GM11168 (cell line): Measurements from ENCODE around the gene RNASE7.

Experiments
- in situ Hi-C: fragments of 300-500 bp; cut with MboI; formaldehyde crosslinking; loops from one replicate; pipeline ENCODE4 v1.12.0; 2022; ENCODE audit warnings: low sequenced_read_pairs; ENCODE audit not compliant: unreplicated experiment

Gene RNASE7

GRCh38 chr14:21059842-21060613 is 17.9 kb downstream of the RNASE7 start:
- in situ Hi-C loops: no loop called here

- in situ Hi-C loops: no loop called here
These were observed 18.6 kb downstream of the RNASE7 start for GRCh38 chr14:21060614-21061346.

- in situ Hi-C loops: no loop called here
These were observed 19.1 kb downstream of the RNASE7 start for GRCh38 chr14:21061347-21061668.

GRCh38 chr14:21063479-21063878 is 21.3 kb downstream of the RNASE7 start:
- in situ Hi-C loops: no loop called here

- in situ Hi-C loops: no loop called here
These were observed 24.8 kb downstream of the RNASE7 start for GRCh38 chr14:21066882-21067502.

- in situ Hi-C loops: no loop called here
These were observed 26.6 kb downstream of the RNASE7 start for GRCh38 chr14:21068521-21069387.

- in situ Hi-C loops: no loop called here
These were observed 27.4 kb downstream of the RNASE7 start for GRCh38 chr14:21069388-21070082.

- in situ Hi-C loops: no loop called here
These were observed 28.0 kb downstream of the RNASE7 start, which contains the start of gene ARHGEF40 for GRCh38 chr14:21070083-21070609. ARHGEF40 (plus strand) TSS chr14:21070304; CDS start chr14:21070397, 93 bp downstream.

- in situ Hi-C loops: no loop called here
These were observed 28.6 kb downstream of the RNASE7 start for GRCh38 chr14:21070610-21071224.

- in situ Hi-C loops: no loop called here
These were observed 29.3 kb downstream of the RNASE7 start for GRCh38 chr14:21071225-21072030.

- in situ Hi-C loops: no loop called here
These were observed 29.9 kb downstream of the RNASE7 start for GRCh38 chr14:21072031-21072473.

- in situ Hi-C loops: no loop called here
These were observed 30.7 kb downstream of the RNASE7 start for GRCh38 chr14:21072781-21073339.

GRCh38 chr14:21073921-21074320 is 31.8 kb downstream of the RNASE7 start:
- in situ Hi-C loops: no loop called here

GRCh38 chr14:21074398-21075272 is 32.5 kb downstream of the RNASE7 start:
- in situ Hi-C loops: no loop called here

- in situ Hi-C loops: no loop called here
These were observed 33.7 kb downstream of the RNASE7 start for GRCh38 chr14:21075719-21076437.

- in situ Hi-C loops: no loop called here
These were observed 35.5 kb downstream of the RNASE7 start for GRCh38 chr14:21077672-21078071.
